NCI-H1048 (cell line): ENCODE data around the gene MTA1.

Experiments used
- DNase-seq: peaks from one replicate; lab custom pipeline; 2025; lab: John Stamatoyannopoulos, UW

Gene MTA1

DNA sequence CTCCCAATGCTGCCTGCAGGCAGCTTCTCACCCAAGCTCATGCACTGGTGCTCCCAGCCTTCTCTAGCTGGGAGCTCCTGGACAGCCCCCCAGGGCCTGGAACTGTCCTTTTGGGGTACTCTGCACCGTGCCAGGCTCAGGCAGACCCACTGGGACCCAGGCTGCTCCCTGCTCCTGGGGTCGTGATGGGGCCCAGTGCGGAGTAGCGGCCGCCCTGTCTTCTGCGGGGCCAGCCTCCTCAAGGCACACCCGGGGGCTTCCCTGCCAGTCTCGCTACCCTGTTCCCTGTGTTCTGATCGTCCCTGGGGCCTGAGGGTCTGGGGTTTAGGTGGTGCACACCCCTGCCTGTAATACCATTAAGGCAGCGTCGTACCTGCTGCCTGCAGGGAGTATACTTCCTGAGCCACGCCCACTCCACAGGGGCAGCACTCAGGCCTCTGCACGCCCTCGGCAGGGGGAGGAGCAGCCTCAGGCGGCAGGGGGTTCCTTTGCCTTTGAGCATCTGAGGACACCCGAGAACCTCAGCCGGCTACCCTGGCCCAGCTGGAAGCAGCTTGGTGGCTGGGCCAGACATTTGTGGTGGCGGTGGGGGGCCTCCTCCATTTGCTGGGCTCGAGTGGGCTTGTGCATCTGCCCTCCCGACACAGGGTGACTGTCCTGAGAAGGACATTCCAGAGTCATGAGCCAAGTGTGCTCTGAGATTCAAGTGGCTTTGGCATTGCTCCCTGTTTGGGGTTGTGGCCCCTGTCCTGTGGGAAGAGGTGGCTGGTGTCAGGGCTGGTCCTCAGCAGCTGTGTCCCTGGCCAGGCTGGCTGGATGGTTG lies 45.8 kb downstream of the MTA1 start:
- DNase-seq: no peak

DNA sequence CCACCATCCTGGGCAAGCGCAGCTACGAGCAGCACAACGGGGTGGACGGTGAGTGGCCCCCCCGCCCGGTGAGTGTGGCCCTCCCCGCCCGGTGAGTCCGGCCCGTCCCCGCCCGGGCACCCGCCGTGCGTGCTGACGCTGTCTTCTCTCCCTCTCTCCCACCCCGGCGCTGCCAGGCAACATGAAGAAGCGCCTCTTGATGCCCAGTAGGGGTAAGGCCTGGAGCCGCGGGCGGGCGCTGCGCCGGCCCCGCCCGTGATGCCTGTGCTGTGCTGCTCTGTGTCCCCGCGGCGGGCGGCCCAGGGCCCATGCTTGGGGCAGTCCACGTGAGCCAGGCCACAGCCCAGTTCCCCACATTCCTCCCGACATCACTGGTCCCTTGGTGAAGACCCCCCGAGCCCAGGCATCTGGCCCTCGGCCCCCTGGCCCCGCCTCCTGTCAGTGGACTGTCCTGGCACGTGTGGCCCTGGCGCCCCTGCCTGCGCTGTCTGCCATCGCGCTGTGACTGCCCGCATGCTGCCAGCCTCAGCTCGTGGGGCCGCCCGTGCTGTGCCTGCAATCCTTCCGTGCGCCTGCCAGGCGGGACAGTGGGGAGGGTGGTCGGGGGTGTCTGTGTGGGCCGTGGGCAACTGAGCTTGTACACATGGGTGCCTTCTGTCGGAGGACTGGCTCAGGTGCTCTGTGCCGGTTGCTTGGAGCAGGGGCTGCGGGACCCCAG lies 47.1 kb downstream of the MTA1 start:
- no peak for DNase-seq

DNA sequence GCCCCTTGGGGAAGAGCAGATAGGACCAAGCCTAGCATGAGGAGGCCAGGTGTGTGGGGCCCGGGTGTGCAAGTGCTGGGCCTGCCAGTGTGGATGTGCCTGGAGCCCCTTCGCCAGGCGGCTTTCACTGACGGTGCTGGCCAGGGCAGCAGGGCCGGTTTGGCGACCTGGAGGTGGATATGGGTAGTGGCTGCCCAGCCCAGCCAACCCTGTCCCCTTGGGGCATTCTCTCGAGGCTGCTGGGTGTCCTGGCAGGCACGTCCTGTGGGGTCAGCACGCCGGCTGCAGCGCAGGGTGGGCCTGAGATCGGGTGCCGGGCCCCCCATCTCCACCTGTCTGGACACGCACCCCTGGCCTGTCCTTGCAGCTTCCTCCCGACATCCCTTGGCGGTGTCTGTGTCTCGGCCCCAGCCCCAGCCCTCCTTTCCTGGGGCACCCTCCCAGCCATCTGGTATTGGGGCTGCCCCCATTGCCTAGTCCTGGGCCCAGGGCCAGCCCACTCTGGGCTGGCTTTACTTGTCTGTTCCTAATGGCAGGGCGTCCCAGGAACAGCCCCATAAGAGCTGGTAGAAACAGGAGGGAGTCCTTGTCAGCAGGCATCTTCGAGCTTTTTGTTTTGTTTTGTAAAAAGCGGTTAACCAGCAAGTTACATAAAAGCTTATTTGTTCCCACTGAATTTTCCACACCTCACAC lies 47.8 kb downstream of the MTA1 start:
- DNase-seq: no peak

DNA sequence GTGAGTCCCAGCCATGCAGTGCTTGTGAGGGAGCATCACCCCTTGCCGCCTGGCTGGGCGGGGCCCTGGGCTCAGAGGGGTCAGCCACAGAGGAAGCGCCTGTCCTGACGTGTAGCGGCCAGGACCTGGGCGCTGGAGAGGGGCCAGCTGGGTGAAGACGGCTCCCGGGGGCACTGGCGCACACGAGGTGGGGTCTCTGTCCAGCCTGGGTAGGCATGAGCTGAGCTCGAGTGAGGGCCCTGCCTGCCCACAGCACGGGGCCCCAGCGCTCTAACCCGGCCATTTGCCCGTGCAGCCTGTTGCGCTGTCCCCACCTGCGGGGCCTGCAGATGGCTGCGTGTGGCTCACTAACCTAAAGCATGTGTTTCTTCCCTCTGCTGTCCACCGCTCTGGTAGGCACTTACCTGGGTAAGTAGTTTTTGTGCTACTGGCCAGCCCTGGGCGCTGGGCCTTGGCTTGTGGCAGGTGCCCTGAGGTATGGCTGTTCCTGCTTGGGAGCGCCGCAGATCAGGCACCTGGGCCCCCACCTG lies 48.4 kb downstream of the MTA1 start:
- DNase-seq: no peak

DNA sequence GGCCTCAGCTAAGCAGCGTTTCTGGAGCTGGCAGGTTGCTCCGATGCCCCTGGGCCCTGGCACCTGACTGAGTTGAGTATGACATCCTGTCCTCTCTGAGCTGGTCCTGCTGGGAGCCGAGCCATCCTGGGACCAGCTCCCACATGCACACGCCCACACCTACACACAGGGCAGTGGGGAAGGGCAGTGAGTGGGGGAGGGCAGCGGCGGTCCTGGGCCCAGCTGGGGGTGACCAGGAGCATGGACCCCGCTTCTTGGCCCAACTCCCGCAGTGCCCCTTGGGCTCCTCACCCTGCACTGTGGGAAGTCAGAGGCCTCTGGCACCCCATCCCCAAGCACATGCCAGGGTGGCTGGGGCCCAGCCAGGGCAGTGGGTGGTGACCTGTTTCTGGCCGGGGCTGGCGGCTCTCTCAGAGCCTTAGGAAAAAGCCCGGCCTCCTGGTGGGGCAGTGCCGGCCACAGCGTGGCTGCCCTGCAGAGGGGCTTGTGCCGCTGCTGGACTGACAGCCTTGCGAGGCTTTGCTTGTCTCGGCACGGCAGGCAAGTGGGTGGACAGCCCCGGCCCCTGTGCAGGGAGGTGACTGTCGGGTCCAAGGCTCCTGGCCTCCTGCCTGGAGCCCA lies 49.1 kb downstream of the MTA1 start:
- no peak for DNase-seq

DNA sequence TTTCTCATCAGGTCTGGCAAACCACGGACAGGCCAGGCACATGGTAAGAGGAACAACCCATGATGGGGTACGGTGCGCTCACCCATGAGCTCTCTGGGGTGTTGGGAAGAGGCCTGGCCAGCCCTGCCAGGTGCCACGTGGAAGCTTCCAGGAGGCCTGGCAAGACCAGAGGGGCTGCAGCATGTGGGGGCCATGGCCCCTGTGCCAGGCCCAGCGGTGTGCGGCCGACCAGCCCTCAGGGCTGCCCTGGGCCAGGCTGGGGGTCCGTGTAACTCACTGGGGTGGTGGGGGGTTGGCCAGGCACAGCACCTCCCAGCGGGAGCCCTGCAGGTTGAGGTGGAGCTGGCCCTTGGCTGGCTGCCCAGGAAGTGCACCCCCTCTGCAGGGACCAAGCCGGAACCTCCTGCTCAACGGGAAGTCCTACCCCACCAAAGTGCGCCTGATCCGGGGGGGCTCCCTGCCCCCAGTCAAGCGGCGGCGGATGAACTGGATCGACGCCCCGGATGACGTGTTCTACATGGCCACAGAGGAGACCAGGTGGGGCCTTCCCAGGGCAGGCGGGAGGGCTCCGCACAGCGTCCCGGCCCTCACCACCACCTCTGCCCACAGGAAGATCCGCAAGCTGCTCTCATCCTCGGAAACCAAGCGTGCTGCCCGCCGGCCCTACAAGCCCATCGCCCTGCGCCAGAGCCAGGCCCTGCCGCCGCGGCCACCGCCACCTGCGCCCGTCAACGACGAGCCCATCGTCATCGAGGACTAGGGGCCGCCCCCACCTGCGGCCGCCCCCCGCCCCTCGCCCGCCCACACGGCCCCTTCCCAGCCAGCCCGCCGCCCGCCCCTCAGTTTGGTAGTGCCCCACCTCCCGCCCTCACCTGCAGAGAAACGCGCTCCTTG lies 50.1 kb downstream of the MTA1 start:
- no peak for DNase-seq

DNA sequence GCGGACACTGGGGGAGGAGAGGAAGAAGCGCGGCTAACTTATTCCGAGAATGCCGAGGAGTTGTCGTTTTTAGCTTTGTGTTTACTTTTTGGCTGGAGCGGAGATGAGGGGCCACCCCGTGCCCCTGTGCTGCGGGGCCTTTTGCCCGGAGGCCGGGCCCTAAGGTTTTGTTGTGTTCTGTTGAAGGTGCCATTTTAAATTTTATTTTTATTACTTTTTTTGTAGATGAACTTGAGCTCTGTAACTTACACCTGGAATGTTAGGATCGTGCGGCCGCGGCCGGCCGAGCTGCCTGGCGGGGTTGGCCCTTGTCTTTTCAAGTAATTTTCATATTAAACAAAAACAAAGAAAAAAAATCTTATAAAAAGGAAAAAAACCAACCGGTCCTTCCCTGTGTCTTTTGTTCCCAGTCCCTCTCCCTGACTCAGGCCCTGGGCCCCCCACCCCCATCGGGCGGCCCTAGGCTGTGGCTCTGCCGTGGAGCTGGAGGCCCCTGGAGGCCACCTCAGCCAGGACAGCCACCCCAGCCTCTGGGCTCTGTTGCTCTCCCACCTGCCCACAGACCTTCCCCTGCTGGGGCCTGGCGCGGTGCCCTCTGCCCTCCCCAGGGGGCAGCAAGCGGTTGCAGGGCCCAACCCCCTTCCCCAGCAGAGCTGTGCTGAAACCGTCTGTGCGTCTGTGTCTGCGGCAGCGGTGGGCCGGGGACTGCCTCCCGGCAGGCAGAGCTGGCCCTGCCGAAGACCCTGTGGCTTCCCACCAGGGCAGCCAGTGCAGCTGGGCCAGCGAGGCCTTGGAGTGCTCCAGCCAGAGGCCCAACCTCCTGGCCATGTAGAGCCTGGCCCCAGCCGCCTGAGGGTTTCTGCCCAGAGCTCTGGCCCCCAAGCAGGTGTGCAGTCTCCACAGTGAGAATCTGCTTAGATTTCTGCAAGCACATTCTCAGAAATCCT lies 51.0 kb downstream of the MTA1 start:
- DNase-seq: no peak

DNA sequence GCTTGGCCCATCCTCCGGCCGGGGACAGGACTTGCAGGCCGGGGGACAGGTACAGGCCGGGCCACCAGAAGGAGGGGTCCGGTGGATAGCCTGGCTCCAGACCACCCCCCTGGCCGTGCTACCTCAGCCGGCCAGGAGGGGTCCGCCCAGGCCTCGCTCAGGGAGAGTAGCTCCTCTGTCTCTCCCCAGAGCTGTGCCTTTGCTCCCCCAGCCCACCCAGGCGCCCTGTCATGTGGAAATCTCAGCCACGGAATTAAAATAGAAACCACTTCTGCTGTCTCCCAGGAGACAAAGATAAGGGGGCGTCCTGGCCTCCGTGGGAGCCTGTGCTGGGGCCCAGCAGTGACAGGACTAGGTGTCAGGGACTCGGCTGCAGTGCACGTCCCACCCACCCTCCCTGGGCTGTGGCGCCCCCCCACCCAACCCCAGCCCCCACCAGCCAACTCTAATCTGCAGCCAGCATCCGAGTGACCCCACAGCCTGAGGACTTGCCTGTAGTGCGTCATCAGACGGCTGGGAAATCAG lies 51.7 kb downstream of the MTA1 start:
- DNase-seq: no peak

DNA sequence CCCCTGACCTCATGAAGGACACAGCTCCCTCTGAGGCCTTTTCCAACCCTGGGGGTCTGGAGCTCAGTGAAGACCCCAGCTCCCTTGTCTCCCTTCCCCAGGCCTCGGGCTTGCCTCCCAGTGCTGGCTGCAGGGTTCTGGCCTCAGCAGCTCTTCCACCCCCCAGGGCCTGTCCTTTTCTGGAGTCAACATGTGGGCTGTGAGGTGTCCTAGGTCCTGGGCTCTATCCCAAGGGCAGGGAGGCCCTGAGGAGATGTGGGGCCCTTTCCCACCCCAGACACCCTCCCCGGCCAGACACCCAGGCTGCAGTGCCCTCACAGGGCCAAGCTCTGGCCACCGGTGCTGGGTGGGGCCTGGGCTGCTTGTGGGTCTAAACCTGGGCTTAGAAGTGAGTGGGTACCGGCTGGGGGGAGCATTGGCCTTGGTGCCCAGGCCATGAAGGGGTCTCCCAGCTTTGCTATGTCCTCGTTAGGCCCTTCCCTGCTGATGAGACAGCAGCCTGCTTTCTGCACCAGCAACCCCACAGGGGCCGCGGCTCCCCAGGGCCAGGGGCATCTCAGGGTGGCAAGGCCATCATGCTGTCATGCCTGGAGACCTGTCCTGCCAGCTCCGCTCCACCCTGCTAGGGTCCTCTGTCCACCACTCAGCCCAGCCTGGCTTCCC lies 52.3 kb downstream of the MTA1 start:
- no peak for DNase-seq

DNA sequence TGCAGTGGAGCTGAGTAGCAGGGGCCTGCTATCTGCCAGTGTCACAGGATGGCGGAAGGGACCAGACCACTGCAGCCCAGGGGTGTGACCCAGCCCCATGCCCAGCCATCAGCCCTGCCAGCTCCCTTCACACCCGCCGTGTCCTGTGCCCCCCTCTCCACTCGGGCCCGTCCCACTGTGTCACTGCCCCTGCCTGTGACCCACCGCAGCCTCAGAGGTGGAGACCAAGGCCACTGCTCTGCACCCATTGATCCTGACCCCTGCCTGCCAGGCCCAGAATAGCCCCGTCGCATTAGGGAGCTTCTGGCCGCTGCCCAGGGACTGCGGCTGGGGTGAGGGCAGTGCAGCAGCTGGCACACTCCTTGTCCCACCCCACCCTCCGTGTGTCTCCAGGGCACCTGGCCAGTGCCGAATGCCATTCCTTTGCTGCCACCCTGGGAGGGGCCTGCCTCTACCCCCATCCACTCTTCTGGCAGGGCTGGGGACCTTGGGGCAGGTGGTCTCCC lies 52.9 kb downstream of the MTA1 start:
- DNase-seq: no peak

DNA sequence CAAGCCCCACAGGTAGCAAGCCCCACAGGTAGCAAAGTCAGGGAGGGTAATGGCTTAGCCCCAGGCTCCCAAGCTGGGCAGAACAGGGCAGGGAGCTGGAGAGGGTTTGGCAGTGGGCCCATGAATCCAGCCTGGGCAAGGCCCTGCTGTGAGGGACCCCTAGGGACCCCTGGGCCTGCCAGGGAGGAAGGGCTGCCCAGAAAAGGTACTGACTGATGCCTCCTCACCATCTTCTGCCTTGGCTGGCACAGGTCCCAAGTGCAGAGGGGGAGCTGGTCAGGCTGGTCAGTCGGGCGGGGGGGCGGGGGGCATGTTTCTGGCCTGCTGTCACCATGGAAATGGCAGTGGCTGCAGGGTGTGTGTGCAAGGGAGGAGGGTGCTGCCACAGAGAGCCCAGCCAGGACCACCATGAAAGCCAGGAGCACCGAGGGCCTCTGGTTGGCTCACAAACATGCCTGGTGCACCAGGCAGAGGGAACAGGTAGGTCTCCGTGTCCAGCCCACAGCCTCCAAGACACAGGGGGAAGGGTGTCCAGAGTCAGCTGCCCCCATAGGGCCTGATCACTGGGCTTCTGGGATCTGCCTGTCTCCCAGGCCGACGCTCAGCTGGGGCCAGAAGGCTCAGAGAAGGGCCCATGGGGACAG lies 53.5 kb downstream of the MTA1 start:
- no peak for DNase-seq

DNA sequence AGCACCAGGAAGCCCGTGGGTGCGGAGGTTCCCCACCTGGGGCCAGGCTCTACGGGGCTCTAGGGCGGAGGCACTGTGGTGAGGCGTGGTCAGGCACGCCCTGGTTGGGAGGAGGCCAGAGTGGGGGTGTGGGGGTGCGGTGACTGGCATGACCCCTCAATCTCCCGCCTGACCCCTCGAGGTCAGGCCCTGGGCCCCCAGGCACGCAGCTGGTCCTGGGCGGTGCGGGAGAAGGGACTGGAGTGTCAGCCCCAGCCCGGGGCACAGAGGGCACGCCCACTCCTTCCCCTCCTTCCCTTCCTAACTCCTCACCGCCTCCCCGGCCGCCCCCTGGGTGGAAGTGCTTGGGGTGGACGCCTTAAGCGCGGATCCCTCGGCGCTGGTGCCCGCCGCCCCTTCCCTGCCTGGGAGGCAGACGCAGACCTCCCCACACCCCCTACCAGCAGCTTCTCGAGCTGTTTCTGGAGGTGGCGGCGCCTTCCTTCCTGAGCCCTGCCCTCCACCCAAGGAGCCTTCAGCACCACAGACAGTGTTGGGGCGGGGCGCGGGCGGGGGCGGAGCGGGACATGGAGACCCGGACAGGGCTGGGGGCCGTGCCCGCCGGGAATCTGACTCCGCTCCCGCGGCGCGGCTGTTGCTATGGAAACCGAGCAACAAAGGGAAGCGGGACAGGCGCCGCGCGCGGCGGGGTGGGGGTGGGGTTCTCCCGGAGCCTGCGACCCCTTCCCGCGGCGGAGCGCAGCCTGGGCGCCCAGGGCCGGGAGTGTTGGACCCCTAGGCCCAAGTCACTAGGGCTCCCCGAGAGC lies 54.3 kb downstream of the MTA1 start:
- peak; percentile 66 for DNase-seq

DNA sequence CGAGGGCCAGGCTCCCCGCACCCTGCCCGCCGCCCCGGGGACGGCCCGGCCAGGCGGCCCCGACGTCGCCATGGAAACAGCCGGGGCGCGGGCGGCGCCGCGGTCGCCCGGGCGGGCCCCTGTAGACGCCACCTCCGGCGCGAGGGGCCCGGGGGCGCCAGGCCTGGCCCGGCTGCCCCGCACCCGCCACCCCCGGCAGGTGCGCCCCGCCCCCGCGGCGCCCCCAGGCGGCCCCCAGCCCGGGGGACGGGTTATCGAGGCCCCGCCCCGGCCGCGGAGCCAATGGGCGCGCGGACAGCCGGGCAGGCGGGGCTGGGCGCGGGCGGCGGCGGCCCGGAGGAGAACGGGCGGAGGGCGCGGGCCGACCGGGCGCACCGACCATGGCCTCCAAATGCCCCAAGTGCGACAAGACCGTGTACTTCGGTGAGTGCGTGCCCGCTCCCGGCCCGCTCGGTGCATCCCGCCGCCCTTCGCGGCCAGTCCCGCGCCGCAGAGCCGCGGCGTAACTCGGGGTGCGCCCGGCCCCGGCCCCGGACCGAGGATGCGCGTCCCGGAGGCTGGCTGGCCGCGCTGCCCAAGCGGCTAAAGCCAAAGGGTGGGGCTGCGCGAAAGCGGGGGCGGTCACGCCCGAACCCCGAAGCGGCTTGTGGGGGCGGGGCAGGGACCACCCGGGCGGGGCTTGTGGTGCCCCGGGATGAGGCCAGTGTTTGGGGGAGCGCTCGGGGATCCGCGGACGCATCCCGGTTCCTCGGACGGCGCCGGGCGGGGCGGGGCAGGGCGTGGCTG lies 55.0 kb downstream of the MTA1 start, which contains the start of gene CRIP2:
TSS of gene CRIP2 (plus strand) at position 339 of the 786 bp plus-strand sequence. CDS start at position 381, 42 bp downstream.
- no peak for DNase-seq

DNA sequence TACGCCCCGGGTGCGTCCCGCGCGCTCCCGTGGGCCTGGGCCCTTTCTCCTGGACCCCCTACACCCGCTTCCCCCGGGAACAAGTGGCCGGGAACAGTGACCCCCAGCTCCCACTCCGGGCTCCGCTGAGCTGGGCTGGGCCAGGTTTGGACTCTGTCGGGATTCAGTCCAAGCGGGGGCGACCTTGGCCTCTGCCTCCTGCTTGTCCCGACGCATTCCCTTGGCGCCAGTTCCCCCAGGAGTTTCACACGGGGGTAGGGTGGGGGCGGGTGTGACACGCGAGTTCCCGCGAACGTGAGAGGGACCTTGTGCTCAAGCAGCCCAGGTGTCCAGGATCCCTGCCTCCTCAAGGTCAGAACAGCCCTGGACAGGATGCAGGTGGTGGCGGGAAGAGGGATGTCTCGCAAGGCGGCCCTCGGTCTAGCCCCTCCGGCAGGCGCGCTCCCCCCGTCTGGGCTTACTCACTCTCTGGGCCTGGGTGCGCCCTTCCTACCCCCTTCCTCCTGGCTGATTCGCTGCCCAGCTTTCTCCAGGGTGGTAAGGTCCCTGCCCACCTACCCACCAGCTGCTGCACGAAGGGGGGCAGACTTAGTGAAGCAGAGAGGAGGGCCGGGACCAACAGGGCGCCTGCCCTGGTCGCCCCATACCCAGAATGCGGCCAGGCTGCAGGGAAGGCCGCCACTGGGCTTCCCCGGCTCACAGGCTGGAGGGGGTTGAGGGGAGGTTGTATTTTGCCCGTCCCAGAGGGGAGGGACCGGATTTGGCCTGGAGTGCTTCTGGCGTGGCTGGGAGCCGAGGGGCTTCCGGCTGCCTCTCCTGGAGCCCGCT lies 55.9 kb downstream of the MTA1 start:
- no peak for DNase-seq

DNA sequence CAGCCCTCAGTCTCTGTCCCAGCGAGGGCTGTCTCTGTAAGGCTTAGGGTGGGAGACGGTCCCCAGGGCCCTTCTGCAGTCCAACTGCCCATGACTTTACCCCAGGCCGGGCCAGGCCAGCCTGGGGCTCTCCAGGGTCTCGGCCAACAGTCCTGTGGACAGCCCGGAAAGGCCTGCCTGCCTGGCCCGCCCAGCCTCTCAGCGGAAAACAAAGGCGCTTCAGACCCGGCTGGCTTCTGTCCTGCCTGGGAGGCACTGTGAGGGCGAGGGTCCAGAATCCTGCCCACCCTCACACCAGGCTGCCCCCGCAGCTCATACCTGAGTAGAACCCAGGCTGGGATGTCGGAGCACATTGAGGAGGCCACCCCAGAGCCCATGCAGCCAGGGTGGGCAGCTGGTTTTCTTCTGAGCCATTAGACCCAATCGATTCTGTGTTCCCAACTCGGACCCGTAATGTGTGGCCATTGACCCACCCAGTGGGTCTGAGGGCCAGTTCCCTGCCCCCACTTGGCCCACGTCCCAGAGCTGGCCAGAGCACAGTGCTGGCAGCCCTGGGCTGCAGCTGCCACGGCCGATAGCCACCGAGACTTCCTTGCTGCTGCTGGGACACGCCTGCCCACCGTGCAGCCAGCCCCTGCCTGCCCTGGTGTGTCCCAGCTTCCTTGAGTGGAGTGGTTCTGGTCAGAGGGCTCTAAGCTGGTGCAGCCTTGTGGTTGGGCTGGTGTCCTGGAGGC lies 56.6 kb downstream of the MTA1 start:
- no peak for DNase-seq
